ENCODE data around the gene OSBPL6. TPM values are rescaled to one million over a fixed set of nuclear protein-coding genes. Genes with fewer than 3 reads are reported as not detected.

The OSBPL6 gene
- total and polyA plus RNA-seq, 10 of the 15 experiments (the other 5 are each of a cell fraction or from before 2014, with no cell fraction given): 0.01 to 0.08 (median 0.03) TPM; not detected in 5

DNA sequence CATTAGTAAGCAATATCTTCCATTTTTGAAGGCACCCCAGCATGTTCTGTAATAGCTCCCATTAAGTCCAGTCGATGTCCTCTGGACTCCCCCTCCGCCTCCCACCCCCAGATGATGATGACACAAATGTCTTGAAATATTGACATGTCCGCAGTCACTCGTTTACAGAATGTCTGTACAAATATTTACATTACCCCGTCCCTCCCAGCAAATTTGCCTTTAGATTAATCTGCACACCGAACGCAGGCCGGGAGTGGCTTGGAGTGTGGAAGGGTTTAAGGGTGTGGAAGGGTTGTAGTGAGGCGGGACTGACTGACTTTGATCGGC, 853 bp upstream of the OSBPL6 start:
- in situ Hi-C loops (cut with MboI) (no loop called here), intact Hi-C loops (cut with micrococcal nuclease; ENCODE audit: unreplicated experiment) (no loop called here)
- no peaks in the 10 kb centered on the region for H4K20me1 ChIP-seq (ENCODE audit: control insufficient read depth, insufficient read depth)
- CTCF ChIA-PET: no interaction called here
- no peaks in the 10 kb centered on the region for H3K4me1 ChIP-seq (ENCODE audit: control insufficient read depth, insufficient read depth, low read length)
- FAIRE-seq (no peak), ATAC-seq (no peak), DNase-seq (ENCODE audit: low read depth, low spot score) (no peak)
- POLR2A ChIA-PET: no interaction called here
- H3K27ac ChIP-seq (ENCODE audit: control insufficient read depth, insufficient read depth): no peak overlapping the region
- H3K36me3 ChIP-seq (ENCODE audit: control insufficient read depth in 2 of 2, insufficient read depth in 2 of 2, low read length in 1 of 2): no peaks in the 10 kb centered on the region
- SMC1A ChIA-PET (ENCODE audit: uncharacterized antibody, unreplicated experiment): no interaction called here
- H3K4me3 ChIP-seq: peak overlapping the region; percentile 73; the same call in 1 of the 2 replicates
- H3K79me2 ChIP-seq (ENCODE audit: control insufficient read depth, insufficient read depth, low read length): no peaks in the 10 kb centered on the region
- H3K4me2 ChIP-seq (ENCODE audit: control insufficient read depth, insufficient read depth): peak overlapping the region; percentile 97
- peaks cover 4 to 16% of the 10 kb centered on the region in 2 experiments; a peak in 3 of 4 replicates for H3K27me3 ChIP-seq (replicated peaks in 1 of 2; ENCODE audit: control insufficient read depth in 2 of 2, insufficient read depth in 2 of 2, low read length in 1 of 2)
- RAD21 ChIA-PET (ENCODE audit: unreplicated experiment): no interaction called here
- BruUV-seq (replicated peaks): no TSS peak
- H3K9ac ChIP-seq (ENCODE audit: control insufficient read depth, insufficient read depth, low read length): no peak overlapping the region
- no peaks in the 10 kb centered on the region for H3K9me3 ChIP-seq (replicated peaks; ENCODE audit: control insufficient read depth, insufficient read depth, low read length)
- TF ChIP-seq IKZF2 (IDR thresholded peaks at IDR 0.05) (no peak), YBX1 (IDR thresholded peaks at IDR 0.05) (no peak)
- 28% methylated on average over 10 of the region's 10 CpGs for WGBS (ENCODE audit: insufficient coverage, insufficient replicate concordance, low lambda C conversion rate, missing lambda C conversion rate)
- peak overlapping the region; percentile 77 for H2AFZ ChIP-seq (ENCODE audit: control insufficient read depth, low read depth, low read length)

DNA sequence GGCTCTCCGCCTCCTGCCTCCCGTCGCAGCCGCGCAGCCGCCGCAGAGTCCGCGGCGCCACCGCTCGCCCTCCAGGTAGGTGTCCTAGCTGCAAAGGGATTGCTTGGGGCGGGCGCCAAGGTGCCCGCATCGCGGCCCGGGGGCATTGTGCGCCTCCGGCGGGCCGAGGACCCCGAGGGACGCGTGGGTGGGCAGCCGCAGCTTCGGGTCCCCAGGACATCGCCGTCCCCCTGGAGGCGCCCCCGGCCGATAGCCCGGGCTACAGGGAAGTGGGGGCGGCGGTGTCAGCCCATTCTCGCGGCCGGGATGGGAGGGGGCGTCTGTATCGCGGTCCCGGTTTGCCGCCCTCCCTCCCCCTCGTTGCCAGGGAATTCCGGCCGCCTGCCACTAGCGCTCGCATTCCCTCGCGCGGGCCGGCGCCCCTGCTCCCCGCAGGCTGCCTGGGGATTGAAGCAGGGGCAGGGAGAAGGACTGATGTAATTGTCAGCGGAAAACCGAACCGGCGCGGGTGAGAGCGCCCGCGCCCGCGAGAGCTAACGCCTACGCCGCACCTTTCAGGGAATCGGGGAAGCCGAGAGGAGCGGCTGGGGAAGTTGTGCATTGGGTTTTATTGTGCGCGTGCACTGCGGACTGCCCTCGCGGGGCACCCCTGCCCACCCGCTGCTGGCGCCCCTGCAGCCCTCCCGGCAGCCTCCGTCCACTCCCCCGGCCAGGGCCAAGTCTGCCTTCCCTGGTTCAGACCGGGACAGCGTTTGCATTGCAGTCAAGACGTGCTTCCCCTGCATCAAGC, 483 bp downstream of the OSBPL6 start:
- SMC1A ChIA-PET (ENCODE audit: uncharacterized antibody, unreplicated experiment): no interaction called here
- no TSS peak for BruUV-seq (replicated peaks)
- peaks cover 4 to 16% of the 10 kb centered on the region in 2 experiments; a peak in 3 of 4 replicates for H3K27me3 ChIP-seq (replicated peaks in 1 of 2; ENCODE audit: control insufficient read depth in 2 of 2, insufficient read depth in 2 of 2, low read length in 1 of 2)
- no peak for FAIRE-seq
- CTCF ChIA-PET: interaction anchor here (1.2 kb wide), 1 partner anchor 101 kb away, joined by 3 read pairs; no protein-coding TSS in a partner anchor
- no peak for DNase-seq (ENCODE audit: low read depth, low spot score)
- H2AFZ ChIP-seq (ENCODE audit: control insufficient read depth, low read depth, low read length): peak overlapping the region; percentile 77
- no peaks in the 10 kb centered on the region for H3K4me1 ChIP-seq (ENCODE audit: control insufficient read depth, insufficient read depth, low read length)
- ATAC-seq: peak; percentile 20
- intact Hi-C loops (cut with micrococcal nuclease; ENCODE audit: unreplicated experiment) (loop anchor here (2.0 kb wide), 1 partner anchor 82 kb away; the partner anchor contains the start of gene RBM45), in situ Hi-C loops (cut with MboI) (no loop called here)
- no peaks in the 10 kb centered on the region for H4K20me1 ChIP-seq (ENCODE audit: control insufficient read depth, insufficient read depth)
- no peaks in the 10 kb centered on the region for H3K79me2 ChIP-seq (ENCODE audit: control insufficient read depth, insufficient read depth, low read length)
- WGBS (ENCODE audit: insufficient coverage, insufficient replicate concordance, low lambda C conversion rate, missing lambda C conversion rate): 1% methylated on average over 61 of the region's 83 CpGs
- no peak overlapping the region for H3K9ac ChIP-seq (ENCODE audit: control insufficient read depth, insufficient read depth, low read length)
- peak overlapping the region; percentile 97 for H3K4me2 ChIP-seq (ENCODE audit: control insufficient read depth, insufficient read depth)
- POLR2A ChIA-PET: no interaction called here
- RAD21 ChIA-PET (ENCODE audit: unreplicated experiment): no interaction called here
- TF ChIP-seq SREBF2 (IDR thresholded peaks at IDR 0.05; ENCODE audit: low read length) (no peak), ETV6 (conservative IDR thresholded peaks at IDR 0.05 in 1 of 2, IDR thresholded peaks at IDR 0.05 in 1 of 2; ENCODE audit: borderline replicate concordance in 1 of 2, low read depth in 1 of 2) (no peak), BCL11A (IDR thresholded peaks at IDR 0.05; ENCODE audit: low read depth, low read length) (no peak), FOXM1 (IDR thresholded peaks at IDR 0.05; ENCODE audit: low read depth, low read length) (no peak), EGR1 (IDR thresholded peaks at IDR 0.05; ENCODE audit: borderline replicate concordance in 1 of 2, low read depth in 2 of 2, low read length in 2 of 2) (peak in 1 of 2 experiments; percentile 14; a peak in 1 of 3 replicates), NR2C2 (IDR thresholded peaks at IDR 0.05; ENCODE audit: borderline replicate concordance, control insufficient read depth, insufficient read length, low read depth) (no peak), GATAD2B (conservative IDR thresholded peaks at IDR 0.05; ENCODE audit: low read depth) (no peak), PAX5 (IDR thresholded peaks at IDR 0.05; ENCODE audit: borderline replicate concordance, low read depth, low read length) (no peak)
- H3K36me3 ChIP-seq (ENCODE audit: control insufficient read depth in 2 of 2, insufficient read depth in 2 of 2, low read length in 1 of 2): no peaks in the 10 kb centered on the region
- no peaks in the 10 kb centered on the region for H3K9me3 ChIP-seq (replicated peaks; ENCODE audit: control insufficient read depth, insufficient read depth, low read length)
- H3K4me3 ChIP-seq: peak overlapping the region; percentile 73
- H3K27ac ChIP-seq (ENCODE audit: control insufficient read depth, insufficient read depth): no peak overlapping the region
